Measurements from ENCODE around the gene LAMP1. TPM values are rescaled to one million over a fixed set of nuclear protein-coding genes. Genes with fewer than 3 reads are reported as not detected.
A peak's percentile ranks its signal among the peaks of the same experiment; 100 is the strongest.
"Not testable (repeated sequence)": the region's sequence is repeated elsewhere in the genome, so short reads cannot be mapped to it uniquely, and the experiment has no call there.

The LAMP1 gene
- 68.3 and 74.7 TPM in 2 replicates for polyA plus RNA-seq (2014; cell fraction: cytosol; rRNA removed)
- polyA plus RNA-seq (2014; cell fraction: nucleus; rRNA removed), result 32.7 and 37.4 TPM in 2 replicates

GRCh38 chr13:113296823-113297369, at the start of gene LAMP1:
TSS of gene LAMP1 (plus strand) at chr13:113297239. CDS start at chr13:113297435, 196 bp downstream.
- peak; percentile 97 for DNase-seq (ENCODE audit: low spot score)

GRCh38 chr13:113252516-113253095, 44.4 kb upstream of the LAMP1 start:
- DNase-seq (ENCODE audit: low spot score), result no peak

- DNase-seq (ENCODE audit: low spot score), result not testable (repeated sequence)
Observed at GRCh38 chr13:113257908-113258307, 39.1 kb upstream of the LAMP1 start.

GRCh38 chr13:113258321-113259054, 38.6 kb upstream of the LAMP1 start:
- DNase-seq (ENCODE audit: low spot score), result no peak

GRCh38 chr13:113260996-113261395, 36.0 kb upstream of the LAMP1 start:
- no peak for DNase-seq (ENCODE audit: low spot score)

GRCh38 chr13:113263016-113263415, 34.0 kb upstream of the LAMP1 start:
- DNase-seq (ENCODE audit: low spot score), result not testable (repeated sequence)

GRCh38 chr13:113267642-113268405, 29.2 kb upstream of the LAMP1 start:
- DNase-seq (ENCODE audit: low spot score), result no peak

- no peak for DNase-seq (ENCODE audit: low spot score)
Observed at GRCh38 chr13:113272031-113272430, 25.0 kb upstream of the LAMP1 start.

- no peak for DNase-seq (ENCODE audit: low spot score)
Observed at GRCh38 chr13:113272701-113273181, 24.3 kb upstream of the LAMP1 start.

- DNase-seq (ENCODE audit: low spot score), result no peak
Observed at GRCh38 chr13:113273321-113273720, 23.7 kb upstream of the LAMP1 start.

- DNase-seq (ENCODE audit: low spot score), result no peak
Observed at GRCh38 chr13:113273851-113274590, 23.0 kb upstream of the LAMP1 start.

- no peak for DNase-seq (ENCODE audit: low spot score)
Observed at GRCh38 chr13:113274721-113275120, 22.3 kb upstream of the LAMP1 start.

- peak; percentile 40 for DNase-seq (ENCODE audit: low spot score)
Observed at GRCh38 chr13:113275387-113275786, 21.7 kb upstream of the LAMP1 start.

GRCh38 chr13:113280126-113280525, 16.9 kb upstream of the LAMP1 start:
- DNase-seq (ENCODE audit: low spot score), result no peak

GRCh38 chr13:113283904-113284303, 13.1 kb upstream of the LAMP1 start:
- no peak for DNase-seq (ENCODE audit: low spot score)

- DNase-seq (ENCODE audit: low spot score), result no peak
Observed at GRCh38 chr13:113288880-113289279, 8.2 kb upstream of the LAMP1 start.

GRCh38 chr13:113291129-113291528, 5.9 kb upstream of the LAMP1 start:
- no peak for DNase-seq (ENCODE audit: low spot score)

- peak; percentile 21 for DNase-seq (ENCODE audit: low spot score)
Observed at GRCh38 chr13:113292021-113292862, 4.8 kb upstream of the LAMP1 start.

GRCh38 chr13:113293686-113294085, 3.4 kb upstream of the LAMP1 start:
- DNase-seq (ENCODE audit: low spot score), result no peak

- DNase-seq (ENCODE audit: low spot score), result no peak
Observed at GRCh38 chr13:113295776-113296175, 1.3 kb upstream of the LAMP1 start.

Data from SK-N-DZ (cell line).